Measurements from ENCODE around the gene SH3PXD2A.

GRCh38 chr10:103599907-103600306 lies 255.5 kb downstream of the SH3PXD2A start:
- TF ChIP-seq CTCF (IDR thresholded peaks at IDR 0.05; ENCODE audit: borderline replicate concordance, extremely low read depth, low read length, poor library complexity, severe bottlenecking), result no peak
- TF ChIP-seq EZH2 (IDR thresholded peaks at IDR 0.05; ENCODE audit: borderline replicate concordance, low read depth, low read length, severe bottlenecking), result no peak

Data from DND-41 (cell line).